ENCODE data around the gene CACNA1D. TPM values are rescaled to one million over a fixed set of nuclear protein-coding genes. Genes with fewer than 3 reads are reported as not detected.

CACNA1D gene
- total RNA-seq, 1 donor from 2014 or later = 47.2 TPM

- H3K27me3 ChIP-seq = no peaks in the 10 kb centered on the region
- intact Hi-C loops (cut with DNase I) = no loop called here
- ATAC-seq (no peak), DNase-seq (no peak)
- H3K9me3 ChIP-seq = no peaks in the 10 kb centered on the region
- no peaks in the 10 kb centered on the region for H3K36me3 ChIP-seq
- peaks cover 20% of the 10 kb centered on the region for H3K4me1 ChIP-seq
- H3K27ac ChIP-seq = no peak overlapping the region
- TF ChIP-seq CTCF (IDR thresholded peaks at IDR 0.05) = no peak
- H3K4me3 ChIP-seq = no peak overlapping the region
These were observed 349.1 kb downstream of the CACNA1D start for GRCh38 chr3:53843195-53844177.

GRCh38 chr3:53844262-53845102, 350.1 kb downstream of the CACNA1D start:
- no peak for TF ChIP-seq CTCF (IDR thresholded peaks at IDR 0.05)
- no peak overlapping the region for H3K27ac ChIP-seq

GRCh38 chr3:53845103-53845880, 350.9 kb downstream of the CACNA1D start:
- H3K27ac ChIP-seq = peak overlapping the region; percentile 70
- no peaks in the 10 kb centered on the region for H3K36me3 ChIP-seq
- peaks cover 20% of the 10 kb centered on the region for H3K4me1 ChIP-seq
- intact Hi-C loops (cut with DNase I) = no loop called here
- peak overlapping the region; percentile 71 for H3K4me3 ChIP-seq
- TF ChIP-seq CTCF (IDR thresholded peaks at IDR 0.05) = peak; percentile 36
- ATAC-seq (peak; percentile 70), DNase-seq (peak; percentile 86)
- no peaks in the 10 kb centered on the region for H3K9me3 ChIP-seq
- no peaks in the 10 kb centered on the region for H3K27me3 ChIP-seq

More at GRCh38 chr3:53844262-53845102, 350.1 kb downstream of the CACNA1D start:
- no peaks in the 10 kb centered on the region for H3K36me3 ChIP-seq
- H3K9me3 ChIP-seq = no peaks in the 10 kb centered on the region
- DNase-seq (no peak), ATAC-seq (no peak)
- intact Hi-C loops (cut with DNase I) = no loop called here
- H3K27me3 ChIP-seq = no peaks in the 10 kb centered on the region
- H3K4me3 ChIP-seq = no peak overlapping the region
- H3K4me1 ChIP-seq = peaks cover 20% of the 10 kb centered on the region

- ATAC-seq = no peak
- no peak for TF ChIP-seq CTCF (IDR thresholded peaks at IDR 0.05)
- peaks cover 20% of the 10 kb centered on the region for H3K4me1 ChIP-seq
- no peaks in the 10 kb centered on the region for H3K9me3 ChIP-seq
- no peak for DNase-seq
- H3K36me3 ChIP-seq = no peaks in the 10 kb centered on the region
- H3K4me3 ChIP-seq = peak overlapping the region; percentile 71
- intact Hi-C loops (cut with DNase I) = no loop called here
- peak overlapping the region; percentile 70 for H3K27ac ChIP-seq
- H3K27me3 ChIP-seq = no peaks in the 10 kb centered on the region
These were observed 351.4 kb downstream of the CACNA1D start for GRCh38 chr3:53845881-53846133.

- no peak for TF ChIP-seq CTCF (IDR thresholded peaks at IDR 0.05)
- peak; percentile 92 for DNase-seq
- peaks cover 20% of the 10 kb centered on the region for H3K4me1 ChIP-seq
- no peaks in the 10 kb centered on the region for H3K36me3 ChIP-seq
- no peaks in the 10 kb centered on the region for H3K27me3 ChIP-seq
- peak within 1 kb of the TSS; percentile 71 for H3K4me3 ChIP-seq
- peak within 1 kb of the TSS; percentile 70 for H3K27ac ChIP-seq
- intact Hi-C loops (cut with DNase I) = no loop called here
- peak; percentile 93 for ATAC-seq
- no peaks in the 10 kb centered on the region for H3K9me3 ChIP-seq
These were observed 351.9 kb downstream of the CACNA1D start, which contains the start of the genes CHDH and IL17RB for GRCh38 chr3:53846134-53846850. Gene CHDH (minus strand): TSS chr3:53846419. CDS start chr3:53824008, 22,411 bp downstream. Gene IL17RB (plus strand): TSS chr3:53846568. CDS start chr3:53846589, 21 bp downstream.

Data from upper lobe of right lung (tissue), 1 donor.